H1 (cell line): ENCODE data around the gene ANAPC16. TPM values are rescaled to one million over a fixed set of nuclear protein-coding genes. Genes with fewer than 3 reads are reported as not detected.

Experiments
- BRCA1 ChIP-seq: IDR thresholded peaks from 2 replicates; pipeline ENCODE4 v1.6.1; 2012; ENCODE audit warnings: low read depth, low read length, improper control_type of control experiment
- CBX8 ChIP-seq: fragments of 300-800, 300-1000 bp; sonication (generic); IDR thresholded peaks from 2 replicates; pipeline ENCODE4 v1.7.1; 2016; ENCODE audit warnings: low read depth, low read length, borderline replicate concordance
- CHD7 ChIP-seq: fragments of 300-600 bp; sonication (generic); IDR thresholded peaks from 2 replicates; pipeline ENCODE4 v1.7.1; 2012; ENCODE audit warnings: low read length, moderate library complexity, mild to moderate bottlenecking, inconsistent platforms; ENCODE audit not compliant: insufficient replicate concordance
- HDAC2 ChIP-seq, 2 experiments: fragments of 300-600 bp in 1 of 2; sonication (generic) in 1 of 2; IDR thresholded peaks; 2 replicates each; pipeline ENCODE4 v1.6.1; 2011 to 2012; ENCODE audit warnings: low read depth in 2 of 2, low read length in 2 of 2, mild to moderate bottlenecking in 2 of 2, moderate library complexity in 2 of 2, borderline replicate concordance in 1 of 2, inconsistent platforms in 1 of 2
- JUN ChIP-seq: IDR thresholded peaks from 2 replicates; pipeline ENCODE4 v1.6.1; 2011; ENCODE audit warnings: low read depth, mild to moderate bottlenecking, improper control_type of control experiment, low read length
- MAFK ChIP-seq: IDR thresholded peaks from 2 replicates; pipeline ENCODE4 v1.6.1; 2012; ENCODE audit warnings: low read depth, mild to moderate bottlenecking, improper control_type of control experiment, low read length
- NANOG ChIP-seq: IDR thresholded peaks from 2 replicates; pipeline ENCODE4 v1.6.1; 2011; ENCODE audit warnings: low read length, low read depth, mild to moderate bottlenecking, inconsistent platforms; ENCODE audit not compliant: insufficient read depth, poor library complexity, severe bottlenecking
- POLR2AphosphoS5 ChIP-seq: IDR thresholded peaks from 2 replicates; pipeline ENCODE4 v1.6.1; 2011; ENCODE audit warnings: low read depth, low read length
- RAD21 ChIP-seq, 2 experiments: IDR thresholded peaks in 1 of 2; conservative IDR thresholded peaks in 1 of 2; 2 replicates each; pipeline ENCODE4 v1.6.1; 2011; ENCODE audit warnings: low read depth in 2 of 2, low read length in 2 of 2, improper control_type of control experiment in 1 of 2, inconsistent platforms in 1 of 2, mild to moderate bottlenecking in 1 of 2, moderate library complexity in 1 of 2
- RXRA ChIP-seq: IDR thresholded peaks from 2 replicates; pipeline ENCODE4 v1.6.1; 2011; ENCODE audit warnings: low read depth, mild to moderate bottlenecking, low read length, moderate library complexity; ENCODE audit not compliant: insufficient read depth
- TBP ChIP-seq: IDR thresholded peaks from 2 replicates; pipeline ENCODE4 v1.6.1; 2011; ENCODE audit warnings: low read depth, low read length, improper control_type of control experiment
- YY1 ChIP-seq: IDR thresholded peaks from 2 replicates; pipeline ENCODE4 v1.6.1; 2011; ENCODE audit warnings: low read depth, mild to moderate bottlenecking, low read length
- polyA plus RNA-seq, 7 experiments: library from polyadenylated mRNA; depleted of rRNA in 3 of 7; stranded (reverse) in 5 of 7; unstranded in 2 of 7; fragments of >200 nt in 5 of 7; fragments of 200-250 nt in 2 of 7; gene quantifications; 1 replicate in 5 of 7; 2 replicates in 1 of 7; 4 replicates in 1 of 7; pipeline versions ENCODE4 v1.2.1 to v1.2.3, GENCODE V29; 2011 to 2013; ENCODE audit warnings: missing spikeins in 2 of 7, mixed read lengths in 2 of 7
- total RNA-seq: library from RNA; stranded (reverse); fragmentation: NEBNext Ultra II Directional; extraction: Animal tissue kit (Norgen Biotek cat#: 25700); gene quantifications from 2 replicates; pipeline ENCODE4 v1.2.1, GENCODE V29; 2021

ANAPC16 gene
- total and polyA plus RNA-seq, 2 of the 8 experiments (the other 6 are each of a cell fraction or from before 2014, with no cell fraction given): 53.1 to 57.4 TPM

- no peak for TF ChIP-seq CHD7
- no peak for TF ChIP-seq RAD21 (IDR thresholded peaks at IDR 0.05 in 1 of 2, conservative IDR thresholded peaks at IDR 0.05 in 1 of 2; ENCODE audit: low read depth in 2 of 2, low read length in 2 of 2)
- no peak for TF ChIP-seq RXRA
- TF ChIP-seq POLR2AphosphoS5: no peak
- no peak for TF ChIP-seq TBP
- TF ChIP-seq JUN: no peak
- TF ChIP-seq MAFK: no peak
- TF ChIP-seq HDAC2 (IDR thresholded peaks at IDR 0.05; ENCODE audit: borderline replicate concordance in 1 of 2, low read depth in 2 of 2, low read length in 2 of 2): no peak
- no peak for TF ChIP-seq BRCA1
- no peak for TF ChIP-seq YY1
- TF ChIP-seq CBX8: no peak
- no peak for TF ChIP-seq NANOG
These were observed 48.7 kb upstream of the ANAPC16 start (continued) for GRCh38 chr10:72167118-72167517.
